Lower leg skin (tissue), 4 donors: Measurements from ENCODE around the gene SPARCL1. TPM values are rescaled to one million over a fixed set of nuclear protein-coding genes. Genes with fewer than 3 reads are reported as not detected.

Experiments used
- DNase-seq, 2 donors: peaks; one replicate each; pipeline ENCODE4 v3.0.0-alpha.2; 2019; ENCODE audit warnings: low spot score in 2 of 2
- H3K4me3 ChIP-seq: fragments of 200-600 bp; sonication (generic); 2 replicates; pipeline ENCODE4 v1.5.1; 2017; ENCODE audit warnings: mild to moderate bottlenecking, low read depth; ENCODE audit not compliant: poor library complexity, severe bottlenecking
- CTCF ChIP-seq, 3 donors: fragments of 450-650 bp; IDR thresholded peaks; one replicate each; pipeline ENCODE4 v1.5.1; 2016; ENCODE audit warnings: antibody characterized with exemption in 3 of 3, mild to moderate bottlenecking in 3 of 3, moderate library complexity in 2 of 3
- POLR2A ChIP-seq, 2 donors: fragments of 450-650 bp; IDR thresholded peaks; one replicate each; pipeline ENCODE4 v1.6.1; 2016 to 2017; ENCODE audit warnings: antibody characterized with exemption in 2 of 2, mild to moderate bottlenecking in 1 of 2, moderate library complexity in 1 of 2
- WGBS, 2 donors: methylation state at CpG; one replicate each; pipeline ENCODE4 v1.1.5; 2018; 5-methylcytosine and 5-hydroxymethylcytosine counted together
- intact Hi-C: fragments of 100-400 bp; cut with DNase I; formaldehyde crosslinking; loops from one replicate; pipeline ENCODE4 v1.15.0; 2023; ENCODE audit warnings: low total_unique reads
- total RNA-seq, 4 donors: library from RNA; depleted of rRNA; stranded (reverse); fragments of >200 nt; gene quantifications; one replicate each; pipeline ENCODE4 v1.1.0, GENCODE V29; 2016

Gene SPARCL1
- total RNA-seq, 4 donors from 2014 or later = 66.2 to 259 (median 117) TPM

DNA sequence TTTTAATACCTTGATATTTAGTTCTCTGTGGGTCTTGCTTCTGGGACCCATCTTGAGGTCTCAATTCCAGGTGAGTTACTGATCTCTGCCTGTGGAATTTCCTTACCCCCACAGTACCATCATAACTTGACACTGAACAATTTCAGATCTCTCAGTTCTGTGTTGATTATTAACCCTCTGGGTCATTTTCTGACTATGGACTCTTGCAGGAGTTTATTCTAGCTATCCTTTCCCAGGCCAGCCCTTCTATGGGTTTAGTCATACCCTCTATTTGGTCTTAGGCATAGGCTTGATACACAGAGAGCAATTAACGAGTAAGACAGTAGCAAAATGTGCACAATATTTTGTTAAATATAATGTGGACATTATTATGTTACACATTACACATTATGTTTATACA, 3.7 kb upstream of the SPARCL1 start:
- no peak for DNase-seq
- no peak overlapping the region for H3K4me3 ChIP-seq
- no peak for TF ChIP-seq POLR2A (IDR thresholded peaks at IDR 0.05)
- TF ChIP-seq CTCF (IDR thresholded peaks at IDR 0.05) = no peak
- intact Hi-C loops = no loop called here
- 91 to 94% methylated on average over 1 of the region's 1 CpG for WGBS, 2 donors

DNA sequence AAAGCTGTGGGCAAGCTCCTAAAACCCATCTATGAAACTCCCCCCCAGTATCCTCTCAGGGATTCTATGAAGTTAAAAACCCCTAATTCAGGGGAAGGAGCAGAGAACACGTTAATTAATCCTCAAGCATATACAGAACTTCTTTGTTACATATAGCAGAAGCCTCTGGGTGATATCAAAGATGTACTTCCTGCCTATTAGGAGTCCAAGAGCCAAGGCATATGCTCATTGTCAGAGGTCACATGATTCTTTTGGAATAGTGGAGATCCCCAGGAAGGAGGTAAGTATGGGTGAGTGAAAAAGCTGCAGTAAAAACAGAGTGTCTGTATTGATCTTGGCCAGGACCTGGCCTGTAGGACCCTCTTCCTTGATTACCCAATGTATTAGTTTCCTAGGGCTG, 2.9 kb upstream of the SPARCL1 start:
- no peak overlapping the region for H3K4me3 ChIP-seq
- DNase-seq = no peak
- 82 to 83% methylated on average over 1 of the region's 1 CpG for WGBS, 2 donors
- TF ChIP-seq POLR2A (IDR thresholded peaks at IDR 0.05) (no peak), CTCF (IDR thresholded peaks at IDR 0.05) (no peak)
- intact Hi-C loops = no loop called here

- 54 to 66% methylated on average over 5 of the region's 5 CpGs for WGBS, 2 donors
- intact Hi-C loops = no loop called here
- TF ChIP-seq CTCF (IDR thresholded peaks at IDR 0.05) = no peak
- TF ChIP-seq POLR2A (IDR thresholded peaks at IDR 0.05) = no peak
- no peak overlapping the region for H3K4me3 ChIP-seq
- no peak for DNase-seq
Measured at GRCh38 chr4:87531621-87532020, 2.4 kb upstream of the SPARCL1 start.

DNA sequence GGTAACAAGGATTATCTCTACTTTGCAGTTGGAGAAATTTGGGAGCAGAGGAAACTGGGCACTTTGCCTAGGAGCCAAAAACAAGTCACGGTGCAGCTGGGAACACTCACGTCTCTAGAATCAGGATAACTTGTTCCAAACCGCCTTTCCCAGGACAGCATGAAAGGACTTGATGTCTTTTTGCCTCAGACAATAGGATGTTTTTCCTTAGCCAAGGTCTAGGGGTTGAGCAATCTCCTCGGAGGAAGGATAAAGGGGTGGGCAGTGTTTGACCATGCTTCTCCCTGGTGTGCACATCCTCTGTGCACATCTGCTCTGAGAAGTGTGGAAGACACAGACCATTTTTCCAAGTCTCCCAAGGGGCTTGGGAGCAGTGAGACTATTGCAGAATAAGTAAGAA, 1.7 kb upstream of the SPARCL1 start:
- peak; percentile 90 for DNase-seq
- intact Hi-C loops = no loop called here
- H3K4me3 ChIP-seq = no peak overlapping the region
- 7 to 25% methylated on average over 4 of the region's 4 CpGs for WGBS, 2 donors
- TF ChIP-seq CTCF (IDR thresholded peaks at IDR 0.05) = no peak
- TF ChIP-seq POLR2A (IDR thresholded peaks at IDR 0.05) = no peak

- TF ChIP-seq POLR2A (IDR thresholded peaks at IDR 0.05) (no peak), CTCF (IDR thresholded peaks at IDR 0.05) (no peak)
- DNase-seq = no peak
- no peak overlapping the region for H3K4me3 ChIP-seq
- intact Hi-C loops = no loop called here
- WGBS, 2 donors = 61 to 74% methylated on average over 1 of the region's 1 CpG
Measured at GRCh38 chr4:87530229-87530628, 1.1 kb upstream of the SPARCL1 start.

- intact Hi-C loops = no loop called here
- no peak for TF ChIP-seq CTCF (IDR thresholded peaks at IDR 0.05)
- no peak for TF ChIP-seq POLR2A (IDR thresholded peaks at IDR 0.05)
- no peak for DNase-seq
- 35 to 39% methylated on average over 2 of the region's 2 CpGs for WGBS, 2 donors
- no peak overlapping the region for H3K4me3 ChIP-seq
Measured at GRCh38 chr4:87527431-87528220, 1.6 kb downstream of the SPARCL1 start.
